ENCODE measurements around the gene ACVR1B.

ACVR1B gene

DNA sequence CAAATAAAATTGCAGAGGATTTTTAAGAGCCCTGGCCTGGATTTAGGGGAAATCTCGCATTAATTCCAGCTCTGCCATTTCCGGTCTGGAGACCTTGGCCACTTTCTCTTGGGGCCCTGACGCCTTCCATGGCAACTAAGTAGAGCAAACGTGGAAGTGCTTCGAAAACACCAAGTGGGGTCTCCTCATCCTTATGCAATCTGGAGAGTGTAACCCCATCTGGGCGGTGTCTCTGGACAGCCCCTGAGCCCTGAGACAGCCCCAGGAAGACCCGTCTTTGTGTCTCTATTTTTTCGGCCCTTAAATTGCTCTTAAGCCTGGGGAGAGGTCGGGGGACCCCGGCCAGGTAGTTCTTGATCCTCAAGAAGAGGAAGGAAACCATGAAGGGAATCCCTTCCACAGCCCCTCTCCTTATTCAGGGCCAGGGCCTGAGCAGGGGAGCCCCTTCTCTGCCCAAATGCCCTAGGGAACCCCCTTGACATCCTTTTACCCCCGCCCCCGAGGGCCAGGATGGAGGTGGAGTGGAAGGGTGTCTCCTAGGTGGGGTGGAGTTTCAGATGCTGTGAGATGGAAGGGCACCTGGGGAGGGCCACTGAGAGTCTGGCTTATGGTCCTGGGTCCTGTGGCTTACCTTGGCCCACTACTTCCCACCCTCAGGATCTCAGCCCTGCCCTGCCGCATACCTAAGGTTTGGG is 82.1 kb downstream of the ACVR1B start:
- Histone ChIP-seq H3K9me3 (replicated peaks; ENCODE audit: insufficient read depth, low read length) (no peaks in the 10 kb centered on the region), H3K79me2 (ENCODE audit: low read length) (no peaks in the 10 kb centered on the region), H3K9me2 (replicated peaks; ENCODE audit: insufficient read depth, low read length) (no peaks in the 10 kb centered on the region), H3K4me2 (ENCODE audit: low read depth, low read length) (peak overlapping the region; percentile 78), H3F3A (ENCODE audit: insufficient read depth, low read length) (peaks cover 34% of the 10 kb centered on the region), H2AFZ (ENCODE audit: low read length) (peak overlapping the region; percentile 10; the same call in 1 of the 2 replicates), H3K9ac (ENCODE audit: low read length) (peak overlapping the region; percentile 69), H3K4me1 (ENCODE audit: low read length) (peaks cover 13% of the 10 kb centered on the region), H3K4me3 (ENCODE audit: low read length) (peak overlapping the region; percentile 54), H3K36me3 (replicated peaks; ENCODE audit: insufficient read depth, low read length) (no peaks in the 10 kb centered on the region), H4K20me1 (ENCODE audit: insufficient read depth, low read length) (no peaks in the 10 kb centered on the region), H3K27ac (ENCODE audit: low read length) (peak overlapping the region; percentile 21; the same call in 1 of the 2 replicates), H3K27me3 (replicated peaks; ENCODE audit: insufficient read depth, low read length) (peaks cover 19% of the 10 kb centered on the region)
- TF ChIP-seq CTCF (IDR thresholded peaks at IDR 0.05; ENCODE audit: low read length): no peak
- no peak for TF ChIP-seq EZH2 (optimal IDR thresholded peaks at IDR 0.05; ENCODE audit: low read depth, low read length)
- no peak for TF ChIP-seq EZH2phosphoT487 (IDR thresholded peaks at IDR 0.05; ENCODE audit: low read length)
- DNase-seq: no peak

DNA sequence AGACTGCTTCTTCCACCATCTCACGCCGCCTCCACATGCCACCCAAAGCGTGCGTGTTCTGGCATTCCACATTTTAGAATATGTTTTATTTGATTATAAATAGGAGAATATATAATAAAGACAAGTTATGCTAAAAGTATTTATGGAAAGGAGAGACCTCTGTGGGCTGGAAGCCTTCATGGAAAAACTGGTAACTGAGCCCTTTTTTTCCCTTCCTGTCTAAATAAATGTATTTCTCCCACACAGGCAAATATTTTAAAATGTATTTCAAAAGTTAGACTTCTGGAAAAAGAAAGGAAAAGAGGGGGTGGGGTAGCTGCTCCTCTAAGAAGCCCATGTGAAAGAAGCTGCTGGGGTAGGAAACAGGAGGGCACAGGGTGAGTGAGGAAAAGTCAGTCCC is 83.7 kb downstream of the ACVR1B start:
- TF ChIP-seq CTCF (IDR thresholded peaks at IDR 0.05; ENCODE audit: low read length) (no peak), EZH2 (optimal IDR thresholded peaks at IDR 0.05; ENCODE audit: low read depth, low read length) (no peak), EZH2phosphoT487 (IDR thresholded peaks at IDR 0.05; ENCODE audit: low read length) (no peak)
- Histone ChIP-seq H4K20me1 (ENCODE audit: insufficient read depth, low read length) (no peaks in the 10 kb centered on the region), H3K79me2 (ENCODE audit: low read length) (no peaks in the 10 kb centered on the region), H3K9me3 (replicated peaks; ENCODE audit: insufficient read depth, low read length) (no peaks in the 10 kb centered on the region), H3K36me3 (replicated peaks; ENCODE audit: insufficient read depth, low read length) (no peaks in the 10 kb centered on the region), H3K4me2 (ENCODE audit: low read depth, low read length) (no peak overlapping the region), H3K9ac (ENCODE audit: low read length) (no peak overlapping the region), H3K4me1 (ENCODE audit: low read length) (peaks cover 13% of the 10 kb centered on the region), H2AFZ (ENCODE audit: low read length) (no peak overlapping the region), H3K9me2 (replicated peaks; ENCODE audit: insufficient read depth, low read length) (no peaks in the 10 kb centered on the region), H3F3A (ENCODE audit: insufficient read depth, low read length) (peaks cover 34% of the 10 kb centered on the region), H3K27me3 (replicated peaks; ENCODE audit: insufficient read depth, low read length) (peaks cover 13% of the 10 kb centered on the region; the same call in 1 of the 2 replicates), H3K27ac (ENCODE audit: low read length) (no peak overlapping the region), H3K4me3 (ENCODE audit: low read length) (no peak overlapping the region)
- no peak for DNase-seq

DNA sequence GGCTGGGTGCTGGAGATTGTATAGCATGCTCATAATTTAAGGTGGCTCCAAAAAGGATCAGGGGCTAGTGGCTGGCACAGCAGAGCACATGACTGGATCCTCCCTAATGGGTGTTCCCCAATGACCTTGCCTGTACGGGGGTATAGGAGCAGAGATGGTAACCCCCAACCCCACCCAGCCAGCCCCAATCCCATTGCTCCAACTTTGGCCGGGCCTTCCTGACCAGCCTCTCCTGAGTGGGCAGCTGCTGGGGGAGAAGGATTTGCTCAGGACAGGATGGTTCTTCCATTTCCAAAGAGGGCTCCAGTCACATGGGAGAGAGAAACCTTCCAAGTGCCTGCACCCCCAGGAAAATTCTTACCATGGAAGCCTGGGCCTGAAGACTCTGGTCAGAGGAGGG is 84.4 kb downstream of the ACVR1B start:
- peaks cover 13% of the 10 kb centered on the region for H3K4me1 ChIP-seq (ENCODE audit: low read length)
- H3K4me3 ChIP-seq (ENCODE audit: low read length): no peak overlapping the region
- no peak overlapping the region for H3K4me2 ChIP-seq (ENCODE audit: low read depth, low read length)
- H3K9ac ChIP-seq (ENCODE audit: low read length): peak overlapping the region; percentile 62
- H2AFZ ChIP-seq (ENCODE audit: low read length): no peak overlapping the region
- no peak for TF ChIP-seq EZH2 (optimal IDR thresholded peaks at IDR 0.05; ENCODE audit: low read depth, low read length)
- no peak for TF ChIP-seq EZH2phosphoT487 (IDR thresholded peaks at IDR 0.05; ENCODE audit: low read length)
- TF ChIP-seq CTCF (IDR thresholded peaks at IDR 0.05; ENCODE audit: low read length): no peak
- no peaks in the 10 kb centered on the region for H3K9me2 ChIP-seq (replicated peaks; ENCODE audit: insufficient read depth, low read length)
- H3K79me2 ChIP-seq (ENCODE audit: low read length): no peaks in the 10 kb centered on the region
- no peak for DNase-seq
- H3K9me3 ChIP-seq (replicated peaks; ENCODE audit: insufficient read depth, low read length): no peaks in the 10 kb centered on the region
- peak overlapping the region; percentile 70; the same call in 1 of the 2 replicates for H3K27ac ChIP-seq (ENCODE audit: low read length)
- H3K27me3 ChIP-seq (replicated peaks; ENCODE audit: insufficient read depth, low read length): peaks cover 13% of the 10 kb centered on the region; the same call in 1 of the 2 replicates
- no peaks in the 10 kb centered on the region for H4K20me1 ChIP-seq (ENCODE audit: insufficient read depth, low read length)
- H3K36me3 ChIP-seq (replicated peaks; ENCODE audit: insufficient read depth, low read length): no peaks in the 10 kb centered on the region
- peaks cover 34% of the 10 kb centered on the region for H3F3A ChIP-seq (ENCODE audit: insufficient read depth, low read length)

Data from MM.1S (cell line).